HG02610 (cell line): ENCODE results near the gene RRAGD.

Experiments
- ATAC-seq: cut with Tn5 transposase; IDR thresholded peaks from one replicate; pipeline ENCODE4 v1.9.1; 2021; ENCODE audit warnings: mild to moderate bottlenecking, moderate library complexity; ENCODE audit not compliant: unreplicated experiment

The RRAGD gene

DNA sequence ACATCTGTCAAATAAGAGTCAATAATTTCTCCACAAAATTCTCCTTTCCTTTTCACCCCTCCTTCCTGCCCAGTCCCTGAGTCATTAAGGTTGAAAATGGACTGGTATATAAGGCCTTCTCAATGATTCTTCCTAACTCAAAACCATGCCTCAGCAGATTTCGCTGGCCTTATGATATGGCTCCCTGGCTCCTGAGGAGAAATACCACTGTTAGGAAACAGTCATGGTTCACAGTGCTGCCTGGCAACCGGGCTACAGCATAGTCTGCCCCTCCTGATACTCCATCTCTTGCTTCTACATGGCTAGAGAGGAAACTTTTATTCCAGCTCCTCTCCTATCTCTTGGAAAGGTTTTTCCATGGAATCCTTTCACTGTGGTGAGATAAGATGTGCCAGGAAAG lies 64.2 kb downstream of the RRAGD start:
- ATAC-seq, result no peak

DNA sequence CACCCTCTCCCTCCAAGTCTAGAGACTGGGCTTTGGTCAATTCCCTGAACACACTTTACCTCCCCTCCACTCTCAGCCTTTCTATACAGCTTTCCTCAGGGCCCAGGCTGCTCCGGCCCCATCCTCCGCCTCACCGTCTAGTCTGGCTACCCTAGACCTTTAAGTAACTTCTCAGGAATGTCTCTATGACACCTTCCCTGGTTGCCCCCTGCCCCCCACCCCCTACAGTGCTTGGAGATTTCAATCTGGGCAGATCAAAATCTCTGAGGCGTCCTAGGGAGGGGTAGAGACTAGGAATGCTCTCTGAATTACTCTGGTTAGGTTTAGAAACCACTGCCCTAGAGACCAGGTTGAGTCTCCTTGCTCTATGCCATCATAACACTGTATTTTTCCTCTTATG lies 65.6 kb downstream of the RRAGD start:
- ATAC-seq, result no peak

GRCh38 chr6:89339565-89339964 lies 72.5 kb downstream of the RRAGD start:
- ATAC-seq, result no peak

- ATAC-seq, result no peak
Measured at GRCh38 chr6:89335164-89335563, 76.9 kb downstream of the RRAGD start.

DNA sequence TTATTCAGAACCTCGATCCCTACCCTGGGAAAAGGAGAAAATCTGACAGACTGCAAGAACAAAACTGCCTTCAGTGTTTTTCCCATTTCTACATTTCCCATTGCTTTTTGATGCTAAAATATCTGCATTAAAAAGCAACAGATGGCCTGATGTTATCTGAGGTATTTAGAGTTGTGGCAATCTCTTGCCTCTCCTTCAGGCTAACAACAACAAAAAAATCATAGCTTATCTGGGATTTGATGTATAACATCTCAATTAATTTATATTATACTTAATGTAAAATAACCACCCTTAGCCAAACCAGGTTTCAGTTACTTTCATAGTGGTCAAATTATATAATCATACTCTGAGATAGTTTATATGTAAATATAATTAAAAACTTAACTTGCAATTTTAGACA lies 81.2 kb downstream of the RRAGD start:
- ATAC-seq, result no peak

GRCh38 chr6:89328976-89329375 lies 83.1 kb downstream of the RRAGD start:
- ATAC-seq, result no peak

- ATAC-seq, result no peak
Measured at GRCh38 chr6:89324304-89324703, 87.8 kb downstream of the RRAGD start.

DNA sequence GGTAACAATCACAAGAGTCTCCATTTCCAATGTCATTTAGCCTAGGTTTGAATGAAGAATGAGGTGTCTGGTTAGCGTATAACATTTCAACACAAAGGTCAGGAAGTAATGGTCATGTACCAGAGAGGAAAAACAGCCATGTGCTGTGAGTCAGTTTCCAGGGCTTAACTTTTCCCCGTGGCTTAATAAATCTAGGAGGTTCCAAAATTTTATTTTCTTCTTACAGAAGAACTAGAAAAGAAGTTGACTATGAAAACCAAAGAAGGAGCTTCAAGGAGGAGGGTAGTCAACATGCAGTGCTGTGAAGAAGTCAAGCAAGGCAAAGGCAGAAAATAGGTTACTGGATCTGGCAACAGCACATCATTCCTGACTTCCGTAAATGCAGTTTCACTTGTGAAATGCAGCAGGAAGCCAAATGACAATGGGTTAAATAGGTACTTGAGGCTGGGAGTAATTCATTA lies 88.5 kb downstream of the RRAGD start:
- ATAC-seq, result no peak

DNA sequence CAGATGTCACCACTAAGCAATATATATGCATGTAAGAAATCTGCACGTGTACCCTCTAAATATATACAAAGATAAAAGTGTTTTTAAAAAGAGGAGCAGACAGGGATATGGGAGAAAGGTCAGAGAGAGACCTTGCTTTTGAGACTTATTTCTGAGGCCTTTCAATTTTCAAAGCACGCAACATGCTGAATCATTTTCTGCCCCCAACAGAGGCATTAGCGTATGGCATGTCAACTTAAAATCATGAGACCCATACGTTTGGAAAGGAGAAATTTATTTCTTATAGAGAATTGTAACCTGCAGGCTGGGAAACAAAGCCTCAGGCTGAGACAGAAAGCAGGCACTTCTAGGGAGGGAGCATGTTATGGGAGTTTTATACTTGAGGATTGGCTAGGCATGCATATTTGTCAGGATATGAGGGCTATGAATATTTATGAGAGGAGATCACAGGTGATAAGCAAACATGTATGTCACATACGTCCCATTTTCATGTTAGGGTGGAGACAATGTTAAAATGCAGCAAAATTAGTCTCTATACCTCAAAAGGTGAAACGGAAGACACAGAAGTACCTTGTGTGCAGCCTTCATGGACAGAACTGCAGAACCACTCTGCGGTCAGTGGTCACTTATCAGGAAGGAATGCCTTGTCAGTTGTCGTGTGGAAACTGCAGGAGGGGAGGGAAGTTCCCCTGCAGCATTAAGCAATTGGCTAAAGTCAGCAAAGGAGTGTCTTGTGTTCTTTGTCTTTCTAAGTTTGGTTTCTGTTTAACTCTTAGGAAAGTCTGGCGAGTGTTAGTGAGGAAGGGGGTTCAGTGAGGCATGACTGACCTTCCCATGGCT lies 90.7 kb downstream of the RRAGD start:
- peak; percentile 56 for ATAC-seq

DNA sequence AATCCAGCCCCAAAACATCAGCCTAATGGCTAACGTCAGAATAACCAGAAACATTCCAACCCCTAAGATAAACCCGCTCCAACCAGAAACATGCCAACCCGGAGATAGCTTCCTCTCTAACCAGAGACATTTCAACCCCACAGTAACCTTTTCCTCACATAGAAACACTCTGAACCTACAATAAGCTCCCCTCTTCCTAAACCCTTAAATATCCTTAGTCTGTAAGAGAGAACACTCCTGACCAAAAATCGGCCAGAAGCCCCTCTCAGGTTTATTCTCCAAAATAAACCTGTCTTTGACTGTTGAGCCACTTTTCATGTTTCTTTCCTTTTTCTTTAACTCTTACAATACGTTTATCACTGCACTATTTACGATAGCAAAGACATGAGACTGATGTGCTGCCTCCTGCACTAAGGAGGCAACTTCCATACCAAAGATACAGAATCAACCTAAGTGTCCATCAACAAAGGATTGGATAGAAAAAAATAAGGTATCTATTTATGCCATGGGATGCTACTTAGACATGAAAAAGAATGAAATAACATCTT lies 92.0 kb downstream of the RRAGD start:
- no peak for ATAC-seq

GRCh38 chr6:89317067-89317466 lies 95.0 kb downstream of the RRAGD start:
- no peak for ATAC-seq

- no peak for ATAC-seq
Measured at GRCh38 chr6:89315249-89315885, 96.7 kb downstream of the RRAGD start, which contains the start of gene GABRR2. Gene GABRR2 (minus strand): TSS chr6:89315299. CDS start chr6:89315165, 134 bp downstream.

- ATAC-seq, result no peak
Measured at GRCh38 chr6:89314692-89315091, 97.4 kb downstream of the RRAGD start.
